NCI-H2081 treated with DMSO at 0.1 percent for 48 hours (cell line): ENCODE data around the gene OAS1.

Source experiments
- DNase-seq: peaks from one replicate; lab custom pipeline; 2025; lab: John Stamatoyannopoulos, UW

The OAS1 gene

GRCh38 chr12:112965643-112966042 is 58.9 kb downstream of the OAS1 start:
- DNase-seq: no peak

- no peak for DNase-seq
Measured at GRCh38 chr12:112967306-112967705, 60.5 kb downstream of the OAS1 start.

GRCh38 chr12:112967858-112968257 is 61.1 kb downstream of the OAS1 start:
- DNase-seq: no peak
